H9 (cell line): ENCODE results near the gene ZNF70. TPM values are rescaled to one million over a fixed set of nuclear protein-coding genes. Genes with fewer than 3 reads are reported as not detected.

Experiments
- DNase-seq: peaks from one replicate; pipeline ENCODE4 v3.0.0-alpha.2; 2017
- H2AFZ ChIP-seq: one replicate; pipeline ENCODE4 v1.6.1; 2013; ENCODE audit warnings: mild to moderate bottlenecking, low read length, control low read depth, moderate library complexity
- H2AK5ac ChIP-seq: 2 replicates; pipeline ENCODE4 v1.6.1; 2013; ENCODE audit warnings: low read length, control low read depth, mixed read lengths; ENCODE audit not compliant: insufficient read length
- H2BK120ac ChIP-seq: one replicate; pipeline ENCODE4 v1.6.1; 2013; ENCODE audit warnings: low read depth, mild to moderate bottlenecking, low read length, control low read depth, inconsistent platforms; ENCODE audit not compliant: poor library complexity, severe bottlenecking
- H2BK12ac ChIP-seq: 2 replicates; pipeline ENCODE4 v1.6.1; 2013; ENCODE audit warnings: low read length, control low read depth, mixed read lengths, low read depth; ENCODE audit not compliant: insufficient read length
- H2BK15ac ChIP-seq: 2 replicates; pipeline ENCODE4 v1.6.1; 2013; ENCODE audit warnings: low read depth, low read length, control low read depth
- H2BK20ac ChIP-seq: one replicate; pipeline ENCODE4 v1.6.1; 2013; ENCODE audit warnings: low read depth, mild to moderate bottlenecking, low read length, control low read depth, inconsistent platforms; ENCODE audit not compliant: poor library complexity, severe bottlenecking
- H2BK5ac ChIP-seq: 2 replicates; pipeline ENCODE4 v1.6.1; 2013; ENCODE audit warnings: low read length, control low read depth, mixed read lengths; ENCODE audit not compliant: insufficient read length
- H3K14ac ChIP-seq: 2 replicates; pipeline ENCODE4 v1.6.1; 2013; ENCODE audit warnings: low read length, control low read depth; ENCODE audit not compliant: insufficient read depth
- H3K18ac ChIP-seq: 2 replicates; pipeline ENCODE4 v1.6.1; 2013; ENCODE audit warnings: low read depth, mild to moderate bottlenecking, mixed read lengths, low read length, control low read depth; ENCODE audit not compliant: insufficient read length
- H3K23ac ChIP-seq: 2 replicates; pipeline ENCODE4 v1.6.1; 2013; ENCODE audit warnings: low read length, control low read depth, mixed read lengths, low read depth; ENCODE audit not compliant: insufficient read length
- H3K23me2 ChIP-seq: 2 replicates; pipeline ENCODE4 v1.6.1; 2013; ENCODE audit warnings: low read depth, mild to moderate bottlenecking, mixed read lengths, low read length, control low read depth; ENCODE audit not compliant: insufficient read length, poor library complexity, severe bottlenecking
- H3K27ac ChIP-seq: 2 replicates; pipeline ENCODE4 v1.5.1; 2013; ENCODE audit warnings: low read length, control low read depth, mixed read lengths, low read depth; ENCODE audit not compliant: insufficient read length
- H3K27me3 ChIP-seq: 2 replicates; pipeline ENCODE4 v1.6.1; 2013; ENCODE audit warnings: low read length, control low read depth, inconsistent platforms; ENCODE audit not compliant: insufficient read depth
- H3K4ac ChIP-seq: 2 replicates; pipeline ENCODE4 v1.6.1; 2013; ENCODE audit warnings: low read depth, mild to moderate bottlenecking, control low read depth, inconsistent platforms, low read length, moderate library complexity
- H3K4me1 ChIP-seq: 2 replicates; pipeline ENCODE4 v1.6.1; 2013; ENCODE audit warnings: low read length, control low read depth, inconsistent platforms; ENCODE audit not compliant: insufficient read depth
- H3K4me2 ChIP-seq: 2 replicates; pipeline ENCODE4 v1.6.1; 2013; ENCODE audit warnings: low read length, control low read depth, mixed read lengths; ENCODE audit not compliant: insufficient read length, insufficient read depth
- H3K56ac ChIP-seq: 2 replicates; pipeline ENCODE4 v1.6.1; 2013; ENCODE audit warnings: low read depth, mild to moderate bottlenecking, mixed read lengths, low read length, control low read depth; ENCODE audit not compliant: insufficient read length
- H3K79me1 ChIP-seq: 2 replicates; pipeline ENCODE4 v1.6.1; 2013; ENCODE audit warnings: low read depth, mild to moderate bottlenecking, moderate library complexity, low read length, control low read depth, inconsistent platforms; ENCODE audit not compliant: insufficient read depth, poor library complexity, severe bottlenecking
- H3K79me2 ChIP-seq: 2 replicates; pipeline ENCODE4 v1.6.1; 2013; ENCODE audit warnings: low read length, control low read depth, inconsistent platforms; ENCODE audit not compliant: insufficient read depth
- H3K9ac ChIP-seq: 2 replicates; pipeline ENCODE4 v1.6.1; 2013; ENCODE audit warnings: low read length, control low read depth, mixed read lengths; ENCODE audit not compliant: insufficient read length; ENCODE audit errors: extremely low read depth
- H3K9me3 ChIP-seq: one replicate; pipeline ENCODE4 v1.6.1; 2013; ENCODE audit warnings: low read depth, low read length, inconsistent platforms; ENCODE audit not compliant: control insufficient read depth
- H3T11ph ChIP-seq: one replicate; pipeline ENCODE4 v1.6.1; 2013; ENCODE audit warnings: mild to moderate bottlenecking, low read length, control low read depth, inconsistent platforms
- H4K20me1 ChIP-seq: one replicate; pipeline ENCODE4 v1.6.1; 2013; ENCODE audit not compliant: control insufficient read depth, insufficient read length, insufficient read depth
- H4K5ac ChIP-seq: 2 replicates; pipeline ENCODE4 v1.6.1; 2013; ENCODE audit warnings: low read depth, mild to moderate bottlenecking, mixed read lengths, low read length, control low read depth; ENCODE audit not compliant: insufficient read length
- H4K8ac ChIP-seq: replicated peaks from 2 replicates; pipeline ENCODE4 v1.6.1; 2013; ENCODE audit warnings: low read length, control low read depth, mixed read lengths, low read depth; ENCODE audit not compliant: insufficient read length
- H4K91ac ChIP-seq: 2 replicates; pipeline ENCODE4 v1.6.1; 2013; ENCODE audit warnings: low read depth, mild to moderate bottlenecking, moderate library complexity, mixed read lengths, low read length, control low read depth; ENCODE audit not compliant: insufficient read length
- H3K27ac Mint-ChIP-seq, 3 experiments: 2 replicates in 2 of 3; 3 replicates in 1 of 3; pipeline ENCODE4 v1.8.0; 2020 to 2021; ENCODE audit warnings: mixed read lengths in 3 of 3, mild to moderate bottlenecking in 1 of 3, moderate library complexity in 1 of 3
- H3K27me3 Mint-ChIP-seq: 2 replicates; pipeline ENCODE4 v1.8.0; 2021; ENCODE audit warnings: low read depth, mild to moderate bottlenecking, moderate library complexity, mixed read lengths
- H3K36me3 Mint-ChIP-seq, 3 experiments: 2 replicates in 2 of 3; 3 replicates in 1 of 3; pipeline ENCODE4 v1.8.0; 2020 to 2021; ENCODE audit warnings: low read depth in 3 of 3, mixed read lengths in 3 of 3; ENCODE audit not compliant: insufficient read depth in 1 of 3
- H3K4me1 Mint-ChIP-seq, 2 experiments: 2 replicates each; pipeline ENCODE4 v1.8.0; 2020; ENCODE audit warnings: mixed read lengths in 2 of 2
- H3K4me3 Mint-ChIP-seq, 2 experiments: 2 replicates in 1 of 2; 3 replicates in 1 of 2; pipeline ENCODE4 v1.8.0; 2020 to 2021; ENCODE audit warnings: mild to moderate bottlenecking in 2 of 2, mixed read lengths in 2 of 2, moderate library complexity in 1 of 2
- H3K9me3 Mint-ChIP-seq, 2 experiments: 2 replicates in 1 of 2; 3 replicates in 1 of 2; pipeline ENCODE4 v1.8.0; 2020; ENCODE audit warnings: mild to moderate bottlenecking in 2 of 2, mixed read lengths in 2 of 2, moderate library complexity in 1 of 2
- WGBS: extraction: QIAGEN DNeasy Blood & Tissue Kit; methylation state at CpG from one replicate; pipeline ENCODE4 v1.1.7; 2013; ENCODE audit warnings: missing lambda C conversion rate, low lambda C conversion rate, mixed read lengths; ENCODE audit not compliant: insufficient read length; ENCODE audit errors: extremely low coverage; 5-methylcytosine and 5-hydroxymethylcytosine counted together
- total RNA-seq: library from RNA; stranded (reverse); gene quantifications from 2 replicates; pipeline ENCODE4 v1.2.1, GENCODE V29; 2021
- TF ChIP-seq, protein P1 (sequence below): fragments of 200-600 bp; sonication (generic); conservative IDR thresholded peaks from 3 replicates; pipeline ENCODE4 v1.8.0; 2021; ENCODE audit warnings: antibody characterized with exemption, mild to moderate bottlenecking

Gene ZNF70
- total RNA-seq, 1 experiment from 2014 or later, result 3.5 TPM

DNA sequence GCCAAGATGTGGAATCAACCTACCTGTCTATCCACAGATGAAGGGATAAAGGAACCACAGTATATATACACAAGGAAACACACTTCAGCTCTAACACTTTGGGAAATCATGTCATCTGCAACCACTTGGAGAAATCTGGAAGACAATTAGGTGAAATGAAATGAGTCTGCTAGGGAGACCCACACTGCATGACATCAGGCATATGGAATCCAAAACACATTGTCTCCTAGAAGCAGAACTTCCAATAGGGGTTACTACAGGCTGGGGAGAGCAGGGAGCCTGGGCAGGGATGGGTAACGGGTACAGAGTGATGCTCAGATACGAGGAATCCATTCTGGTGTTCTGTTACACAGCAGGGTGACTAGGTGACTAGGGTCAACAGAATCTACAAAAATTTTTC lies 41.8 kb downstream of the ZNF70 start:
- H3K14ac ChIP-seq, result no peak overlapping the region
- H4K8ac ChIP-seq, result no peak overlapping the region
- no peak overlapping the region for H3K4ac ChIP-seq
- no peaks in the 10 kb centered on the region for H3K23me2 ChIP-seq
- H3K79me2 ChIP-seq, result no peaks in the 10 kb centered on the region
- Mint-ChIP-seq H3K4me1 (no peaks in the 10 kb centered on the region), H3K9me3 (no peaks in the 10 kb centered on the region), H3K4me3 (no peak overlapping the region), H3K27me3 (no peaks in the 10 kb centered on the region), H3K36me3 (peaks cover 47 to 86% (median 85%) of the 10 kb centered on the region in 3 experiments), H3K27ac (no peak overlapping the region)
- H3K9me3 ChIP-seq, result no peaks in the 10 kb centered on the region
- no peak overlapping the region for H2BK120ac ChIP-seq
- H3K79me1 ChIP-seq, result no peaks in the 10 kb centered on the region
- no peaks in the 10 kb centered on the region for H4K20me1 ChIP-seq
- H3K4me1 ChIP-seq, result no peaks in the 10 kb centered on the region
- no peak overlapping the region for H3K27ac ChIP-seq
- H2BK5ac ChIP-seq, result no peak overlapping the region
- no peak overlapping the region for H2BK15ac ChIP-seq
- H3K4me2 ChIP-seq, result no peak overlapping the region
- no peak for DNase-seq
- no CpG with 5 or more reads among the region's 2 CpGs for WGBS
- H3K27me3 ChIP-seq, result no peaks in the 10 kb centered on the region
- no peak overlapping the region for H2BK20ac ChIP-seq
- no peak overlapping the region for H2AK5ac ChIP-seq
- no peak overlapping the region for H3K9ac ChIP-seq
- no peak overlapping the region for H3T11ph ChIP-seq
- H2BK12ac ChIP-seq, result no peak overlapping the region
- TF ChIP-seq, protein P1, sequence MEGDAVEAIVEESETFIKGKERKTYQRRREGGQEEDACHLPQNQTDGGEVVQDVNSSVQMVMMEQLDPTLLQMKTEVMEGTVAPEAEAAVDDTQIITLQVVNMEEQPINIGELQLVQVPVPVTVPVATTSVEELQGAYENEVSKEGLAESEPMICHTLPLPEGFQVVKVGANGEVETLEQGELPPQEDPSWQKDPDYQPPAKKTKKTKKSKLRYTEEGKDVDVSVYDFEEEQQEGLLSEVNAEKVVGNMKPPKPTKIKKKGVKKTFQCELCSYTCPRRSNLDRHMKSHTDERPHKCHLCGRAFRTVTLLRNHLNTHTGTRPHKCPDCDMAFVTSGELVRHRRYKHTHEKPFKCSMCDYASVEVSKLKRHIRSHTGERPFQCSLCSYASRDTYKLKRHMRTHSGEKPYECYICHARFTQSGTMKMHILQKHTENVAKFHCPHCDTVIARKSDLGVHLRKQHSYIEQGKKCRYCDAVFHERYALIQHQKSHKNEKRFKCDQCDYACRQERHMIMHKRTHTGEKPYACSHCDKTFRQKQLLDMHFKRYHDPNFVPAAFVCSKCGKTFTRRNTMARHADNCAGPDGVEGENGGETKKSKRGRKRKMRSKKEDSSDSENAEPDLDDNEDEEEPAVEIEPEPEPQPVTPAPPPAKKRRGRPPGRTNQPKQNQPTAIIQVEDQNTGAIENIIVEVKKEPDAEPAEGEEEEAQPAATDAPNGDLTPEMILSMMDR, result no peak
- H3K56ac ChIP-seq, result no peak overlapping the region
- no peak overlapping the region for H4K5ac ChIP-seq
- H4K91ac ChIP-seq, result no peak overlapping the region
- no peak overlapping the region for H2AFZ ChIP-seq
- H3K18ac ChIP-seq, result no peak overlapping the region
- H3K23ac ChIP-seq, result no peak overlapping the region
